GM23338 (cell line): ENCODE measurements around the gene NDUFA12. TPM values are rescaled to one million over a fixed set of nuclear protein-coding genes. Genes with fewer than 3 reads are reported as not detected.

Experiments used
- ATAC-seq: fragments of 200-7000 bp; cut with Tn5 transposase; 3 replicates; pipeline ENCODE4 v1.9.1; 2020
- DNase-seq: peaks from one replicate; pipeline ENCODE4 v3.0.0-alpha.2; 2015; ENCODE audit warnings: low spot score
- H2AFZ ChIP-seq: fragments of 200-600 bp; sonication (generic); 2 replicates; pipeline ENCODE4 v1.8.0; 2016; ENCODE audit warnings: antibody characterized with exemption, mild to moderate bottlenecking, moderate library complexity
- H3F3A ChIP-seq: fragments of 200-600 bp; sonication (generic); replicated peaks from 2 replicates; pipeline ENCODE4 v1.8.0; 2017; ENCODE audit warnings: antibody characterized with exemption, mixed run types, low read depth
- H3K27ac ChIP-seq: fragments of 200-600 bp; sonication (generic); 2 replicates; pipeline ENCODE4 v1.6.1; 2016; ENCODE audit warnings: low read depth
- H3K27me3 ChIP-seq: fragments of 200-600 bp; sonication (generic); 2 replicates; pipeline ENCODE4 v1.8.0; 2016; ENCODE audit warnings: mild to moderate bottlenecking, mixed run types, moderate library complexity; ENCODE audit not compliant: insufficient read depth
- H3K36me3 ChIP-seq: fragments of 200-600 bp; sonication (generic); 2 replicates; pipeline ENCODE4 v1.8.0; 2016; ENCODE audit warnings: mild to moderate bottlenecking; ENCODE audit not compliant: insufficient read depth
- H3K4me1 ChIP-seq: fragments of 200-600 bp; sonication (generic); 2 replicates; pipeline ENCODE4 v1.8.0; 2016; ENCODE audit warnings: mild to moderate bottlenecking, moderate library complexity; ENCODE audit not compliant: insufficient read depth
- H3K4me2 ChIP-seq: fragments of 200-600 bp; sonication (generic); 2 replicates; pipeline ENCODE4 v1.7.1; 2017; ENCODE audit warnings: mixed run types
- H3K4me3 ChIP-seq: fragments of 200-600 bp; sonication (generic); 2 replicates; pipeline ENCODE4 v1.6.1; 2016; ENCODE audit warnings: mixed run types
- H3K79me2 ChIP-seq: fragments of 200-600 bp; sonication (generic); replicated peaks from 2 replicates; pipeline ENCODE4 v1.8.0; 2017; ENCODE audit warnings: mild to moderate bottlenecking; ENCODE audit not compliant: insufficient read depth
- H3K9me2 ChIP-seq: fragments of 200-600 bp; sonication (generic); 2 replicates; pipeline ENCODE4 v1.8.0; 2017; ENCODE audit not compliant: insufficient read depth
- H4K20me1 ChIP-seq: fragments of 200-600 bp; sonication (generic); replicated peaks from 2 replicates; pipeline ENCODE4 v1.8.0; 2017; ENCODE audit warnings: mild to moderate bottlenecking; ENCODE audit not compliant: insufficient read depth
- H3K27ac Mint-ChIP-seq: 2 replicates; pipeline ENCODE4 v1.8.0; 2020; ENCODE audit warnings: inconsistent platforms, mild to moderate bottlenecking, moderate library complexity, mixed read lengths
- H3K27me3 Mint-ChIP-seq: 3 replicates; pipeline ENCODE4 v1.8.0; 2022; ENCODE audit warnings: low read depth, mild to moderate bottlenecking, moderate library complexity, mixed read lengths, inconsistent platforms; ENCODE audit not compliant: insufficient read depth, poor library complexity
- H3K36me3 Mint-ChIP-seq: 3 replicates; pipeline ENCODE4 v1.8.0; 2021; ENCODE audit warnings: low read depth, mild to moderate bottlenecking, inconsistent platforms, moderate library complexity, mixed read lengths
- H3K4me1 Mint-ChIP-seq: 3 replicates; pipeline ENCODE4 v1.8.0; 2020; ENCODE audit warnings: mild to moderate bottlenecking, inconsistent platforms, mixed read lengths
- H3K4me3 Mint-ChIP-seq: 3 replicates; pipeline ENCODE4 v1.8.0; 2021; ENCODE audit warnings: moderate library complexity, mild to moderate bottlenecking, inconsistent platforms, mixed read lengths
- H3K9me3 Mint-ChIP-seq: 3 replicates; pipeline ENCODE4 v1.8.0; 2020; ENCODE audit warnings: moderate library complexity, mild to moderate bottlenecking, inconsistent platforms, mixed read lengths
- NANOG ChIP-seq: IDR thresholded peaks from 2 replicates; pipeline ENCODE4 v1.6.1; 2016; ENCODE audit warnings: antibody characterized with exemption, borderline replicate concordance
- STAT1 ChIP-seq: IDR thresholded peaks from one replicate; pipeline ENCODE4 v1.6.1; 2016; ENCODE audit warnings: antibody characterized with exemption; ENCODE audit not compliant: unreplicated experiment
- ZNF331 ChIP-seq: fragments of 250-450 bp; sonication (Bioruptor Pico); IDR thresholded peaks from 2 replicates; pipeline ENCODE4 v1.5.0; 2020; ENCODE audit warnings: low read depth, mild to moderate bottlenecking, moderate library complexity
- polyA plus RNA-seq: library from polyadenylated mRNA; unstranded; fragments of >200 nt; fragmentation: Nextera tagmentation; extraction: Ambion mirVana; gene quantifications from 2 replicates; pipeline ENCODE4 v1.2.1, GENCODE V29; 2016
- total RNA-seq: library from RNA; depleted of rRNA; stranded (reverse); fragments of >200 nt; shearing (Covaris generic); gene quantifications from 2 replicates; pipeline ENCODE4 v1.2.3, GENCODE V29; 2014
- TF ChIP-seq, protein P1 (sequence below): fragments of 250-450 bp; sonication (Bioruptor Pico); IDR thresholded peaks from 2 replicates; pipeline ENCODE4 v1.5.0; 2020; ENCODE audit warnings: mild to moderate bottlenecking, moderate library complexity
- TF ChIP-seq, protein P2 (sequence below), 2 experiments: fragments of 200-600 bp in 1 of 2; sonication (generic) in 1 of 2; conservative IDR thresholded peaks; 2 replicates each; pipeline versions ENCODE4 v1.5.1 to v1.6.1; 2016 to 2017; ENCODE audit warnings: antibody characterized with exemption in 2 of 2, low read depth in 2 of 2, mild to moderate bottlenecking in 2 of 2, moderate library complexity in 1 of 2
- TF ChIP-seq, protein P3 (sequence below): IDR thresholded peaks from 2 replicates; pipeline ENCODE4 v1.6.1; 2016; ENCODE audit warnings: antibody characterized with exemption
- TF ChIP-seq, protein P4 (sequence below): IDR thresholded peaks from one replicate; pipeline ENCODE4 v1.6.1; 2018; ENCODE audit warnings: antibody characterized with exemption; ENCODE audit not compliant: unreplicated experiment

Gene NDUFA12
- total and polyA plus RNA-seq, 2 experiments from 2014 or later: 84.9 to 386 TPM

DNA sequence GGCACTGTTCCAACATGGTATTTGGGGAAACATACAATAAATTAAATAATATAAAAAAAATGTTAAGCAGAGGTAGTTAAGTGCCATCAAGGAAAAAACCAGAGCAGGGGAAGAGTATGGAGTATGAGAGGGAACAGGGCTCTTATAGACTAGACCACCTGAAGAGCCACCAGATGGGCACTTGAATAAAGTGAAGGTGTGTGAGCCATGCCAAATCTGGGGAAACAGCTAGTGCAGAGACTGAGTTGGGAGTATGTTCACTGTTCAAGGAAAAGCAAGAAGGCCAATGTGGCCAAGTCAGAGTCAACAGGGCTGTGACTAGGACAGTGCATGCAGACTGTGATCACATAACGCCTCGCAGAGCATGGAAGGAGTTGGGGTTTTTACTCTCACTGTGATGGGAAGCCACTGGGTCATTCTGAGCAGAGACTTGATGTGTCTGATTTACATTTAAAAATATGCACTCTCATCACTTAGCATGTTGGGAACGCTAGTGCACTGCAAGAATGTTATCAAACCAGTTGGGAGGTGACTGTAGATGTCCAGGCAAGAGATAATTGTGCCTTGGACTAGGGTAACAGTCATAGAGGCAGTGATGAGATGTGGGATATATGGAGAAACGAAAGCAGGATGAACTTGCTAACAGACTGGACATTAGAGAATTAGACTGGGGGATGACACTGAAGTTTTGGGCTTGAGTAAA lies 25.6 kb downstream of the NDUFA12 start (continued):
- TF ChIP-seq, protein P1, sequence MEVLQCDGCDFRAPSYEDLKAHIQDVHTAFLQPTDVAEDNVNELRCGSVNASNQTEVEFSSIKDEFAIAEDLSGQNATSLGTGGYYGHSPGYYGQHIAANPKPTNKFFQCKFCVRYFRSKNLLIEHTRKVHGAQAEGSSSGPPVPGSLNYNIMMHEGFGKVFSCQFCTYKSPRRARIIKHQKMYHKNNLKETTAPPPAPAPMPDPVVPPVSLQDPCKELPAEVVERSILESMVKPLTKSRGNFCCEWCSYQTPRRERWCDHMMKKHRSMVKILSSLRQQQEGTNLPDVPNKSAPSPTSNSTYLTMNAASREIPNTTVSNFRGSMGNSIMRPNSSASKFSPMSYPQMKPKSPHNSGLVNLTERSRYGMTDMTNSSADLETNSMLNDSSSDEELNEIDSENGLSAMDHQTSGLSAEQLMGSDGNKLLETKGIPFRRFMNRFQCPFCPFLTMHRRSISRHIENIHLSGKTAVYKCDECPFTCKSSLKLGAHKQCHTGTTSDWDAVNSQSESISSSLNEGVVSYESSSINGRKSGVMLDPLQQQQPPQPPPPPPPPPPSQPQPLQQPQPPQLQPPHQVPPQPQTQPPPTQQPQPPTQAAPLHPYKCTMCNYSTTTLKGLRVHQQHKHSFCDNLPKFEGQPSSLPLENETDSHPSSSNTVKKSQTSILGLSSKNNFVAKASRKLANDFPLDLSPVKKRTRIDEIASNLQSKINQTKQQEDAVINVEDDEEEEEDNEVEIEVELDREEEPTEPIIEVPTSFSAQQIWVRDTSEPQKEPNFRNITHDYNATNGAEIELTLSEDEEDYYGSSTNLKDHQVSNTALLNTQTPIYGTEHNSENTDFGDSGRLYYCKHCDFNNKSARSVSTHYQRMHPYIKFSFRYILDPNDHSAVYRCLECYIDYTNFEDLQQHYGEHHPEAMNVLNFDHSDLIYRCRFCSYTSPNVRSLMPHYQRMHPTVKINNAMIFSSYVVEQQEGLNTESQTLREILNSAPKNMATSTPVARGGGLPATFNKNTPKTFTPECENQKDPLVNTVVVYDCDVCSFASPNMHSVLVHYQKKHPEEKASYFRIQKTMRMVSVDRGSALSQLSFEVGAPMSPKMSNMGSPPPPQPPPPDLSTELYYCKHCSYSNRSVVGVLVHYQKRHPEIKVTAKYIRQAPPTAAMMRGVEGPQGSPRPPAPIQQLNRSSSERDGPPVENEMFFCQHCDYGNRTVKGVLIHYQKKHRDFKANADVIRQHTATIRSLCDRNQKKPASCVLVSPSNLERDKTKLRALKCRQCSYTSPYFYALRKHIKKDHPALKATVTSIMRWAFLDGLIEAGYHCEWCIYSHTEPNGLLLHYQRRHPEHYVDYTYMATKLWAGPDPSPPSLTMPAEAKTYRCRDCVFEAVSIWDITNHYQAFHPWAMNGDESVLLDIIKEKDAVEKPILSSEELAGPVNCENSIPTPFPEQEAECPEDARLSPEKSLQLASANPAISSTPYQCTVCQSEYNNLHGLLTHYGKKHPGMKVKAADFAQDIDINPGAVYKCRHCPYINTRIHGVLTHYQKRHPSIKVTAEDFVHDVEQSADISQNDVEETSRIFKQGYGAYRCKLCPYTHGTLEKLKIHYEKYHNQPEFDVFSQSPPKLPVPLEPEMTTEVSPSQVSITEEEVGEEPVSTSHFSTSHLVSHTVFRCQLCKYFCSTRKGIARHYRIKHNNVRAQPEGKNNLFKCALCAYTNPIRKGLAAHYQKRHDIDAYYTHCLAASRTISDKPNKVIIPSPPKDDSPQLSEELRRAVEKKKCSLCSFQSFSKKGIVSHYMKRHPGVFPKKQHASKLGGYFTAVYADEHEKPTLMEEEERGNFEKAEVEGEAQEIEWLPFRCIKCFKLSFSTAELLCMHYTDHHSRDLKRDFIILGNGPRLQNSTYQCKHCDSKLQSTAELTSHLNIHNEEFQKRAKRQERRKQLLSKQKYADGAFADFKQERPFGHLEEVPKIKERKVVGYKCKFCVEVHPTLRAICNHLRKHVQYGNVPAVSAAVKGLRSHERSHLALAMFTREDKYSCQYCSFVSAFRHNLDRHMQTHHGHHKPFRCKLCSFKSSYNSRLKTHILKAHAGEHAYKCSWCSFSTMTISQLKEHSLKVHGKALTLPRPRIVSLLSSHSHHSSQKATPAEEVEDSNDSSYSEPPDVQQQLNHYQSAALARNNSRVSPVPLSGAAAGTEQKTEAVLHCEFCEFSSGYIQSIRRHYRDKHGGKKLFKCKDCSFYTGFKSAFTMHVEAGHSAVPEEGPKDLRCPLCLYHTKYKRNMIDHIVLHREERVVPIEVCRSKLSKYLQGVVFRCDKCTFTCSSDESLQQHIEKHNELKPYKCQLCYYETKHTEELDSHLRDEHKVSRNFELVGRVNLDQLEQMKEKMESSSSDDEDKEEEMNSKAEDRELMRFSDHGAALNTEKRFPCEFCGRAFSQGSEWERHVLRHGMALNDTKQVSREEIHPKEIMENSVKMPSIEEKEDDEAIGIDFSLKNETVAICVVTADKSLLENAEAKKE (CRISPR knock-in tag): no peak
- no peak for TF ChIP-seq NANOG
- TF ChIP-seq, protein P2, sequence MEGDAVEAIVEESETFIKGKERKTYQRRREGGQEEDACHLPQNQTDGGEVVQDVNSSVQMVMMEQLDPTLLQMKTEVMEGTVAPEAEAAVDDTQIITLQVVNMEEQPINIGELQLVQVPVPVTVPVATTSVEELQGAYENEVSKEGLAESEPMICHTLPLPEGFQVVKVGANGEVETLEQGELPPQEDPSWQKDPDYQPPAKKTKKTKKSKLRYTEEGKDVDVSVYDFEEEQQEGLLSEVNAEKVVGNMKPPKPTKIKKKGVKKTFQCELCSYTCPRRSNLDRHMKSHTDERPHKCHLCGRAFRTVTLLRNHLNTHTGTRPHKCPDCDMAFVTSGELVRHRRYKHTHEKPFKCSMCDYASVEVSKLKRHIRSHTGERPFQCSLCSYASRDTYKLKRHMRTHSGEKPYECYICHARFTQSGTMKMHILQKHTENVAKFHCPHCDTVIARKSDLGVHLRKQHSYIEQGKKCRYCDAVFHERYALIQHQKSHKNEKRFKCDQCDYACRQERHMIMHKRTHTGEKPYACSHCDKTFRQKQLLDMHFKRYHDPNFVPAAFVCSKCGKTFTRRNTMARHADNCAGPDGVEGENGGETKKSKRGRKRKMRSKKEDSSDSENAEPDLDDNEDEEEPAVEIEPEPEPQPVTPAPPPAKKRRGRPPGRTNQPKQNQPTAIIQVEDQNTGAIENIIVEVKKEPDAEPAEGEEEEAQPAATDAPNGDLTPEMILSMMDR (conservative IDR thresholded peaks at IDR 0.05; ENCODE audit: low read depth in 2 of 2): no peak

DNA sequence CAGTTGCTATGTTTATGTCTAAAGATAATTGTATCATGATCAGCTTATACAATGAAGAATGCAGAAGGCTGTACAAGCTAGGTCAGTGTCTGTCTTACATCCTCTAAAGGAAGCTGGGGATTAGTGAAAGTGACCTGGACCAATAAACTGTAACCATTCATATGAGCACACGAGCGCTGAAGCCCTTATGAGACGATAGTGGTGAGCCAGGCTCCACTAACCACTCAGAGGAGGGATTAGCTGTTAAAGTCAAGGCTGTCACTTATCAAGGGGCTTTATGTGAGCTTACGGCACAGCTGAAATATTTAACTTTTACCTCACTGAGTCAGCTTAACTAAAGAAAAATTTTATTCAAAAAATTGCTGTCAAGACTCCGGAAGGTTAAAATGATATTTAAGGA lies 30.3 kb downstream of the NDUFA12 start:
- ATAC-seq: no peak
- no peak overlapping the region for H3K27ac Mint-ChIP-seq
- peaks cover 5% of the 10 kb centered on the region for H3K4me1 Mint-ChIP-seq
- TF ChIP-seq STAT1: no peak
- TF ChIP-seq, protein P3, sequence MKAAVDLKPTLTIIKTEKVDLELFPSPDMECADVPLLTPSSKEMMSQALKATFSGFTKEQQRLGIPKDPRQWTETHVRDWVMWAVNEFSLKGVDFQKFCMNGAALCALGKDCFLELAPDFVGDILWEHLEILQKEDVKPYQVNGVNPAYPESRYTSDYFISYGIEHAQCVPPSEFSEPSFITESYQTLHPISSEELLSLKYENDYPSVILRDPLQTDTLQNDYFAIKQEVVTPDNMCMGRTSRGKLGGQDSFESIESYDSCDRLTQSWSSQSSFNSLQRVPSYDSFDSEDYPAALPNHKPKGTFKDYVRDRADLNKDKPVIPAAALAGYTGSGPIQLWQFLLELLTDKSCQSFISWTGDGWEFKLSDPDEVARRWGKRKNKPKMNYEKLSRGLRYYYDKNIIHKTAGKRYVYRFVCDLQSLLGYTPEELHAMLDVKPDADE: no peak
- TF ChIP-seq, protein P4, sequence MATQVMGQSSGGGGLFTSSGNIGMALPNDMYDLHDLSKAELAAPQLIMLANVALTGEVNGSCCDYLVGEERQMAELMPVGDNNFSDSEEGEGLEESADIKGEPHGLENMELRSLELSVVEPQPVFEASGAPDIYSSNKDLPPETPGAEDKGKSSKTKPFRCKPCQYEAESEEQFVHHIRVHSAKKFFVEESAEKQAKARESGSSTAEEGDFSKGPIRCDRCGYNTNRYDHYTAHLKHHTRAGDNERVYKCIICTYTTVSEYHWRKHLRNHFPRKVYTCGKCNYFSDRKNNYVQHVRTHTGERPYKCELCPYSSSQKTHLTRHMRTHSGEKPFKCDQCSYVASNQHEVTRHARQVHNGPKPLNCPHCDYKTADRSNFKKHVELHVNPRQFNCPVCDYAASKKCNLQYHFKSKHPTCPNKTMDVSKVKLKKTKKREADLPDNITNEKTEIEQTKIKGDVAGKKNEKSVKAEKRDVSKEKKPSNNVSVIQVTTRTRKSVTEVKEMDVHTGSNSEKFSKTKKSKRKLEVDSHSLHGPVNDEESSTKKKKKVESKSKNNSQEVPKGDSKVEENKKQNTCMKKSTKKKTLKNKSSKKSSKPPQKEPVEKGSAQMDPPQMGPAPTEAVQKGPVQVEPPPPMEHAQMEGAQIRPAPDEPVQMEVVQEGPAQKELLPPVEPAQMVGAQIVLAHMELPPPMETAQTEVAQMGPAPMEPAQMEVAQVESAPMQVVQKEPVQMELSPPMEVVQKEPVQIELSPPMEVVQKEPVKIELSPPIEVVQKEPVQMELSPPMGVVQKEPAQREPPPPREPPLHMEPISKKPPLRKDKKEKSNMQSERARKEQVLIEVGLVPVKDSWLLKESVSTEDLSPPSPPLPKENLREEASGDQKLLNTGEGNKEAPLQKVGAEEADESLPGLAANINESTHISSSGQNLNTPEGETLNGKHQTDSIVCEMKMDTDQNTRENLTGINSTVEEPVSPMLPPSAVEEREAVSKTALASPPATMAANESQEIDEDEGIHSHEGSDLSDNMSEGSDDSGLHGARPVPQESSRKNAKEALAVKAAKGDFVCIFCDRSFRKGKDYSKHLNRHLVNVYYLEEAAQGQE: no peak
- TF ChIP-seq ZNF331 (CRISPR knock-in tag): no peak

More for the DNA sequence above, 30.3 kb downstream of the NDUFA12 start:
- Histone ChIP-seq H4K20me1 (no peaks in the 10 kb centered on the region), H3K4me3 (no peak overlapping the region), H2AFZ (no peak overlapping the region), H3F3A (no peaks in the 10 kb centered on the region), H3K36me3 (no peaks in the 10 kb centered on the region), H3K9me2 (no peaks in the 10 kb centered on the region), H3K79me2 (no peaks in the 10 kb centered on the region; the same call in 1 of the 2 replicates), H3K27me3 (no peaks in the 10 kb centered on the region), H3K4me2 (no peak overlapping the region), H3K27ac (no peak overlapping the region), H3K4me1 (no peaks in the 10 kb centered on the region)
- no peak for DNase-seq
- H3K36me3 Mint-ChIP-seq: no peaks in the 10 kb centered on the region; the same call in 2 of the 3 replicates
- no peak overlapping the region for H3K4me3 Mint-ChIP-seq
- peaks cover 3% of the 10 kb centered on the region for H3K27me3 Mint-ChIP-seq
- H3K9me3 Mint-ChIP-seq: no peaks in the 10 kb centered on the region
